ENCODE results near the gene DAAM2. TPM values are rescaled to one million over a fixed set of nuclear protein-coding genes. Genes with fewer than 3 reads are reported as not detected.
A peak's percentile ranks its signal among the peaks of the same experiment; 100 is the strongest.

Gene DAAM2
- total RNA-seq (1.1 TPM), polyA plus RNA-seq (4.2 TPM)
- long read RNA-seq, donor 1, result 0 reads
- long read RNA-seq, donor 2, result 0 reads
- long read RNA-seq, donor 3, result 0 reads
- long read RNA-seq, donor 4, result 0 reads
- long read RNA-seq, donor 5, partial matches to known transcripts, result 0 of 1 reads
- long read RNA-seq, donor 5, other reads (novel, unspliced or antisense), result 0 of 1 reads
- long read RNA-seq, donor 6, full-length matches to known transcripts, result 1 of 1 reads
- long read RNA-seq, donor 6, partial matches to known transcripts, result 0 of 1 reads
- long read RNA-seq, donor 6, other reads (novel, unspliced or antisense), result 0 of 1 reads
- long read RNA-seq, donor 7, partial matches to known transcripts, result 0 of 1 reads
- long read RNA-seq, donor 7, other reads (novel, unspliced or antisense), result 0 of 1 reads
- long read RNA-seq, donor 8, result 0 reads
- long read RNA-seq, donor 9, result 0 reads
- long read RNA-seq, donor 10, result 0 reads

DNA sequence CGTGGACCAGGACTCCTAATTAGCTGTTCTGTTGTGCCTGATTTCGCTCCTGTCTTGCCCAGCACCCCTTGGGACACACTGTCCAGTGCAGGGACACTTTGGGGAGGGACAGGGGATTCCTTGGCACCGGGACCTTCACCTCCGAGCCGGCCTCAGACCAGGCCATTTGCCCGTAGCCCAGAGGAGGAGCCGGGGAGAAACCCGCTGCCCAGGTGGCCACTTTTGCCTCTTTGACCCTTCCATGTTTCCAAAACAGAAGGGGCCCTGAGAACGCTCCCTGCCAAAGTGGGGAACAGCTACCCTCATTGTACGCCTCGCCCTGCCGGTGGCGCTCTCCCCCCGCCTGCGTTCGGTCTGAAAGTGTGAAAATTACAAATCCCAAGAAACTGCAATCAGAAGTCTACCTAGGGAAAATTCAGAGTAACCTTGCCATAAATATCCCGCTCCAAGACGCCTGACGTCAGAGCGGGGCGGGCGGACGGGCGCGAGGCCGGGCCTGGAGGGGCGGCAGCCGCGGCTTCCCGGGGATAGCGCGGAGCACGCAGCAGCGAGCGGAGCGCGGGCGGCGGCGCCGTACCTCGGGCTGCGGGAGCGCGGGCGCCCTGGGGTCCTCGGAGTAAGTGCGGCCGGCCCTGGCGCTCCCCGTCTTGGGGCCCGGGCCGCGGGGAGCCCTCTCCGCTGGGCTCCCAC, at the start of gene DAAM2:
Gene DAAM2 (plus strand): TSS at position 527 of the 690 bp plus-strand sequence. CDS start 63,927 bp downstream, outside the sequence.
- no peak within 1 kb of the TSS for H3K4me3 ChIP-seq (ENCODE audit: low read length in 2 of 2)
- H3K4me1 ChIP-seq (ENCODE audit: control insufficient read depth in 2 of 2, insufficient read depth in 2 of 2, low read length in 2 of 2), result no peaks in the 10 kb centered on the region
- H3K27ac ChIP-seq (ENCODE audit: low read depth in 1 of 2, low read length in 1 of 2), result peak within 1 kb of the TSS in 1 of 2 donors; percentile 13
- H3K27me3 ChIP-seq (ENCODE audit: control insufficient read depth in 2 of 2, insufficient read depth in 1 of 2, low read length in 1 of 2), result peaks cover 37 to 53% of the 10 kb centered on the region in 2 donors
- WGBS, result 6% methylated on average over 55 of the region's 55 CpGs
- no peaks in the 10 kb centered on the region for H3K9me3 ChIP-seq (ENCODE audit: control insufficient read depth in 2 of 2, insufficient read depth in 1 of 2, low read length in 1 of 2)
- DNase-seq (ENCODE audit: low read depth in 6 of 9, low spot score in 9 of 9), result no peak
- no peaks in the 10 kb centered on the region for H3K36me3 ChIP-seq (ENCODE audit: control insufficient read depth in 2 of 2, insufficient read depth in 2 of 2, low read length in 1 of 2)

DNA sequence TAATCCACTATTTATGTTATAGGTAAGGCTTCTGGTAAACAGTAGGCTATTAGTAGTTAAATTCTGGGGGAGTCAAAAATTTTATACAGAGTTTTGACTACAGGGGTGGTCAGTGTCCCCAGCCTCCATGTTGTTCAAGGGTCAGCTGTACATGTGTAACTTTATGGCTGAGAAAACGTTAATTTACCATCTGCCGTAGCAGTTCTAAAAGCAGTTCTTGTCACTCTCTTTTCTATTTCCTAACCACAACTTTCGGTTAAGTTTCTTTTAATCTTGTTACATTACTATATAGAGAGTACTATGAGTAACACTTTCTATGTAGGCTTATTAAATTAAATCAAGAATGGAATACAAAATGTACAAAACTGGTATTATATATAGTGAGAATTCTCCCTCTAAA, 45.4 kb upstream of the DAAM2 start:
- Histone ChIP-seq H3K36me3 (ENCODE audit: control insufficient read depth in 2 of 2, insufficient read depth in 2 of 2, low read length in 1 of 2) (no peaks in the 10 kb centered on the region), H3K27ac (ENCODE audit: low read depth in 1 of 2, low read length in 1 of 2) (no peak overlapping the region), H3K4me1 (ENCODE audit: control insufficient read depth in 2 of 2, insufficient read depth in 2 of 2, low read length in 2 of 2) (no peaks in the 10 kb centered on the region), H3K9me3 (ENCODE audit: control insufficient read depth in 2 of 2, insufficient read depth in 1 of 2, low read length in 1 of 2) (no peaks in the 10 kb centered on the region), H3K4me3 (ENCODE audit: low read length in 2 of 2) (no peak overlapping the region), H3K27me3 (ENCODE audit: control insufficient read depth in 2 of 2, insufficient read depth in 1 of 2, low read length in 1 of 2) (no peaks in the 10 kb centered on the region)
- DNase-seq (ENCODE audit: low read depth in 6 of 9, low spot score in 9 of 9), result no peak
- 92% methylated on average over 3 of the region's 3 CpGs for WGBS

DNA sequence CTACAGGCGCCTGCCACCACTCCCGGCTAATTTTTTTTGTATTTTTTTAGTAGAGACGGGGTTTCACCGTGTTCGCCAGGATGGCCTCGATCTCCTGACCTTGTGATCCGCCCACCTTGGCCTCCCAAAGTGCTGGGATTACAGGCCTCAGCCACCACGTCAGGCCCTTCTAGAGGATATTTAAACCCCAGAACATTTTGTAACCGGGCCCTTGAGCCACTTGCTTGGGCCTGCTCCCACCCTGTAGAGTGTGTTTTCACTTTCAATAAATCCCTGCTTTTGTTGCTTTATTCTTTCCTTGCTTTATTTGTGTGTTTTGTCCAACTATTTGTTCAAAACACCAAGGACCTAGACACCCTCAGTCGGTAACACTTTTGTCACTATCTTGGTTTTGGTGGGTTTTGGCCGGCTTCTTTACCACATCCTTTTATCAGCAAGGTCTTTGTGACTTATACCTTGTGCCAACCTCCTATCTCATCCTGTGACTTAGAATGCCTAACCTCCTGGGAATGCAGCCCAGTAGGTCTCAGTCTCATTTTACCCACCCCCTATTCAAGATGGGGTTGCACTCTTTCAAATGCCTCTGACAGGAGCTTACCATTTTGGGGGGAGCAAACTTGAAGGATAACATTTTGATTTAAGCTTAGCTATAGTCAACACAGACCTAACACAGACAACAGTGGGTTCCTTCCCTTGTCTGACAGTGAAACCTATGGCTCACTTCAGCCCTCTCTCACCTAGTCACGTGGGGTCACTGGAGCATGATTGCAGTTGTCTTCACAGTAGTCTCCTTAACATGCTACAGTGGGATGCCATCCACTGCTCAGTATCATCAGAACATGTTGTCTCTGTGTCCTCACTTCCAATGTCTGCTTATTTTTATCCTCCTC, 39.1 kb upstream of the DAAM2 start:
- Histone ChIP-seq H3K4me1 (ENCODE audit: control insufficient read depth in 2 of 2, insufficient read depth in 2 of 2, low read length in 2 of 2) (no peaks in the 10 kb centered on the region), H3K4me3 (ENCODE audit: low read length in 2 of 2) (no peak overlapping the region), H3K36me3 (ENCODE audit: control insufficient read depth in 2 of 2, insufficient read depth in 2 of 2, low read length in 1 of 2) (no peaks in the 10 kb centered on the region), H3K27me3 (ENCODE audit: control insufficient read depth in 2 of 2, insufficient read depth in 1 of 2, low read length in 1 of 2) (no peaks in the 10 kb centered on the region), H3K9me3 (ENCODE audit: control insufficient read depth in 2 of 2, insufficient read depth in 1 of 2, low read length in 1 of 2) (no peaks in the 10 kb centered on the region), H3K27ac (ENCODE audit: low read depth in 1 of 2, low read length in 1 of 2) (no peak overlapping the region)
- 89% methylated on average over 12 of the region's 12 CpGs for WGBS
- no peak for DNase-seq (ENCODE audit: low read depth in 6 of 9, low spot score in 9 of 9)

DNA sequence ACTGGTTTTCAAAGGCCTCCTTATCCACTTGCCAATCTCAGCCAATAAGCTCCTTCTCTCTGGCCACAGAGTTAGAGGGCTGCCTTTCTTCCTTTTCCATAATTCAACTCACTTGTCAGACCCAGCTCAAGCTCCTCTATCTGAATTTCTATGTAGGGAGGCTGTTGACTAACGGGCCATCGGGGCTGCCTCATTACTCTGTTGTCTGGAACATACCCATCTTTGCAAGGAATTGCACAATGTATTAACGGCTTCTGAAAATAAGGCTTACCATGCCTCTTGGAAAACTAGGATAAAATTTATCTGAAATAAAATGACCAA, 38.5 kb upstream of the DAAM2 start:
- no peak for DNase-seq (ENCODE audit: low read depth in 6 of 9, low spot score in 9 of 9)
- Histone ChIP-seq H3K9me3 (ENCODE audit: control insufficient read depth in 2 of 2, insufficient read depth in 1 of 2, low read length in 1 of 2) (no peaks in the 10 kb centered on the region), H3K36me3 (ENCODE audit: control insufficient read depth in 2 of 2, insufficient read depth in 2 of 2, low read length in 1 of 2) (no peaks in the 10 kb centered on the region), H3K27ac (ENCODE audit: low read depth in 1 of 2, low read length in 1 of 2) (no peak overlapping the region), H3K4me1 (ENCODE audit: control insufficient read depth in 2 of 2, insufficient read depth in 2 of 2, low read length in 2 of 2) (no peaks in the 10 kb centered on the region), H3K4me3 (ENCODE audit: low read length in 2 of 2) (no peak overlapping the region), H3K27me3 (ENCODE audit: control insufficient read depth in 2 of 2, insufficient read depth in 1 of 2, low read length in 1 of 2) (no peaks in the 10 kb centered on the region)
- 52% methylated on average over 3 of the region's 3 CpGs for WGBS

DNA sequence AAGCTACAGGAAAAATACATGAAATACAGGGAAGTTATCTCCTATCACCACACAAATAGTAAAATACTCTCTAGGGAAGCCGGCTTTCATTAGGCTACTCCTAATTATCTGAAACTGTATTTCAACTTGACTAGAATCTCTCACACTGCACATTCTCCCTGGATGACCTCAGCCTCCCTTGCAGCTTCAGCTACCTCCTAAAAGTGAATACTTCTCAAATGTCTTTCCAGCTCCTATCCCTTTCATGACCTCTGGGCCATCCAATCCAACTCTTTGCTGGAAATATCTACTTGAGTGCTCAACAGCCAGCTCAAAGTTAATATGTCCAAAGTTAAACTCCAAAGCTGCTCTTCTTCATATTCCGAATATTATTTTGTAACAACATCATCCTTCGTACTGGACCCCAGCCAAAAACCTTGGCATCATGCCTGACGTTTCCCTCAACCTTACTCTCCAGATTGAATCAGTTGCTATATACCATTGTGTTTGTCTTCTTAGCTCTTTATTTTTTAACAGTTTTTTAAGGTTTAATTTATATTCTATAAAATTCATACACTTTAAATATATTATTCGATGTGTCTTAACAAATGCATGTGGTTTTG, 37.6 kb upstream of the DAAM2 start:
- no peak overlapping the region for H3K4me3 ChIP-seq (ENCODE audit: low read length in 2 of 2)
- H3K27me3 ChIP-seq (ENCODE audit: control insufficient read depth in 2 of 2, insufficient read depth in 1 of 2, low read length in 1 of 2), result no peaks in the 10 kb centered on the region
- H3K27ac ChIP-seq (ENCODE audit: low read depth in 1 of 2, low read length in 1 of 2), result no peak overlapping the region
- H3K9me3 ChIP-seq (ENCODE audit: control insufficient read depth in 2 of 2, insufficient read depth in 1 of 2, low read length in 1 of 2), result no peaks in the 10 kb centered on the region
- H3K4me1 ChIP-seq (ENCODE audit: control insufficient read depth in 2 of 2, insufficient read depth in 2 of 2, low read length in 2 of 2), result no peaks in the 10 kb centered on the region
- 94% methylated on average over 5 of the region's 5 CpGs for WGBS
- no peak for DNase-seq (ENCODE audit: low read depth in 6 of 9, low spot score in 9 of 9)
- H3K36me3 ChIP-seq (ENCODE audit: control insufficient read depth in 2 of 2, insufficient read depth in 2 of 2, low read length in 1 of 2), result no peaks in the 10 kb centered on the region

DNA sequence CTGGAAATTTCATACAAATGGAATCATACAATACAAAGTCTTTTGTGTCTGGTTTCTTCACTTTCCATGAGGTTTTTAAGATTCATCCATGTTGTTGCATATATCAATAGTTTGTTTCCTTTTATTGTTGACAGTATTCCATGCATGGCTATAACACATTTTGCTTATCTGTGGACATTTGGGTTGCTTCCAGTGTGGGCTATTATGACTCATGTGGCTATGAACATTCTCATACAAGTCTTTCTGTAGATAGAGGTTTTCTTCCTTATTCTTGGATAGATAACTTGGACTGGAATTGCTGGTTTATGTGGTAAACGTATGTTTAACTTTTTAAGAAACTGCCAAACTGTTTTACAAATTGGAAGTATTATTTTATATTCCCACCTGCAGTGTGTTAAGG, 36.9 kb upstream of the DAAM2 start:
- no peaks in the 10 kb centered on the region for H3K4me1 ChIP-seq (ENCODE audit: control insufficient read depth in 2 of 2, insufficient read depth in 2 of 2, low read length in 2 of 2)
- WGBS, result 95% methylated on average over 1 of the region's 1 CpG
- no peaks in the 10 kb centered on the region for H3K36me3 ChIP-seq (ENCODE audit: control insufficient read depth in 2 of 2, insufficient read depth in 2 of 2, low read length in 1 of 2)
- no peak overlapping the region for H3K27ac ChIP-seq (ENCODE audit: low read depth in 1 of 2, low read length in 1 of 2)
- H3K27me3 ChIP-seq (ENCODE audit: control insufficient read depth in 2 of 2, insufficient read depth in 1 of 2, low read length in 1 of 2), result no peaks in the 10 kb centered on the region
- no peak for DNase-seq (ENCODE audit: low read depth in 6 of 9, low spot score in 9 of 9)
- no peak overlapping the region for H3K4me3 ChIP-seq (ENCODE audit: low read length in 2 of 2)
- no peaks in the 10 kb centered on the region for H3K9me3 ChIP-seq (ENCODE audit: control insufficient read depth in 2 of 2, insufficient read depth in 1 of 2, low read length in 1 of 2)

DNA sequence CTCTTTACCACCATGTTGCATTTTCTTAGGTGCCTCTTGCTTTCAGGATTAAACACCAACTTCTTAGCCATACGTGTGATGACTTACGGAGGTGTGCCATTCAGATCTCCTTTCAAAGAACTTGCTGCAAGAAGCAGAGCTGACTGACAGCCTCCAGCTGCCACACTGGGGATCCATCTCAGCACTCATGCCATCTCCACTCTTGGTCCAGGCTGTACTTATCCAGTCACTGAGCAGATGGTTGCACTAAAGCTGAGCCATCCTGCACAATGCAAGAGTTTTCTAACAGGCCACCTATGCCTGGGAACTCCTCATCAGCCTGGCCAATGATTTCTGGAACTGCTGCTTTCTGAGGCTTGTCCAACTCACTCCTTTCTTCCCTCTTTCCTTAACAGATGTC, 35.6 kb upstream of the DAAM2 start:
- Histone ChIP-seq H3K4me3 (ENCODE audit: low read length in 2 of 2) (no peak overlapping the region), H3K9me3 (ENCODE audit: control insufficient read depth in 2 of 2, insufficient read depth in 1 of 2, low read length in 1 of 2) (no peaks in the 10 kb centered on the region), H3K27me3 (ENCODE audit: control insufficient read depth in 2 of 2, insufficient read depth in 1 of 2, low read length in 1 of 2) (no peaks in the 10 kb centered on the region), H3K36me3 (ENCODE audit: control insufficient read depth in 2 of 2, insufficient read depth in 2 of 2, low read length in 1 of 2) (no peaks in the 10 kb centered on the region), H3K4me1 (ENCODE audit: control insufficient read depth in 2 of 2, insufficient read depth in 2 of 2, low read length in 2 of 2) (no peaks in the 10 kb centered on the region), H3K27ac (ENCODE audit: low read depth in 1 of 2, low read length in 1 of 2) (no peak overlapping the region)
- no peak for DNase-seq (ENCODE audit: low read depth in 6 of 9, low spot score in 9 of 9)
- WGBS, result 100% methylated on average over 2 of the region's 2 CpGs

DNA sequence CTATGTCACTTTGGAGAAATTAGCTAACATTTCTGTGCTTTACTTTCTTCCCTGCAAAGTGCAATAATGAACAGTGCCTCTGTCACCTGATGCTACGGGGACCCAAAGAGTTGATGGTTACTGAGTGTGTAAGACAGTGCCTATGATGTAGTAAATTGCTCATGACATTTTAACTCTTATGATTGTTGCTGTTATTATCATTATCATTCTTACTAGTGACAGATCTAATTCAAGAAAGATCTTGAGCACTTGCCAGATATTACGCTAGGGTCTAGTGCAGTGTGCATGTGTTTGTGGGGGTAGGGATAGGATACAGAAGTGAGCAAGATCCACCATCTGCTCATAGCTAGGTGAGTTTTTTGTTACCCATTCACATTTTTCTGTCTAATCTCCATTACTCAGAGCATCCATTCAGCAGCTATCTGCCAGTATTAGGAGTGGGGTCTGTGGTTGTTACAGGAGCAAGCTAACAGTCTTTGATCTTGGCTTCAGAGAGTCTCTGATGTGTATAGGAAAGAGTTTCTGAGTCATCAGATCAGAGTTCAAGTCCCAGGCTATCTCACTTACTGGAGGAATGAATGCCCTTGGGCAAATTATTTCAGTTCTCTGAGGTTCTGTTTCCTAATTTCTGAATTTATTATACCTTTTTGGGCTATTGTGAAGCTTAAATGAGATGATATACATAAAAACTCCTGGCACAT, 33.1 kb upstream of the DAAM2 start:
- H3K9me3 ChIP-seq (ENCODE audit: control insufficient read depth in 2 of 2, insufficient read depth in 1 of 2, low read length in 1 of 2), result no peaks in the 10 kb centered on the region
- no peaks in the 10 kb centered on the region for H3K27me3 ChIP-seq (ENCODE audit: control insufficient read depth in 2 of 2, insufficient read depth in 1 of 2, low read length in 1 of 2)
- no peaks in the 10 kb centered on the region for H3K4me1 ChIP-seq (ENCODE audit: control insufficient read depth in 2 of 2, insufficient read depth in 2 of 2, low read length in 2 of 2)
- H3K36me3 ChIP-seq (ENCODE audit: control insufficient read depth in 2 of 2, insufficient read depth in 2 of 2, low read length in 1 of 2), result no peaks in the 10 kb centered on the region
- DNase-seq (ENCODE audit: low read depth in 6 of 9, low spot score in 9 of 9), result no peak
- H3K27ac ChIP-seq (ENCODE audit: low read depth in 1 of 2, low read length in 1 of 2), result no peak overlapping the region
- over 99% methylated on average over 2 of the region's 2 CpGs for WGBS
- no peak overlapping the region for H3K4me3 ChIP-seq (ENCODE audit: low read length in 2 of 2)

Measured in thymus (tissue), 14 donors.